AG09309 (cell line): ENCODE measurements around the gene P2RX5.

ENCODE experiments used
- DNase-seq: peaks from one replicate; pipeline ENCODE4 v3.0.0-alpha.2; 2010; ENCODE audit warnings: low read depth
- H3K4me3 ChIP-seq: 2 replicates; pipeline ENCODE4 v1.5.1; 2011; ENCODE audit warnings: mild to moderate bottlenecking, low read depth, low read length, moderate library complexity; ENCODE audit not compliant: control insufficient read depth
- TF ChIP-seq, protein P1 (sequence below): IDR thresholded peaks from 2 replicates; pipeline ENCODE4 v1.5.1; 2011; ENCODE audit warnings: mild to moderate bottlenecking, low read depth, low read length, inconsistent platforms; ENCODE audit not compliant: insufficient read depth, control insufficient read depth; ENCODE audit errors: missing control alignments

Gene P2RX5

DNA sequence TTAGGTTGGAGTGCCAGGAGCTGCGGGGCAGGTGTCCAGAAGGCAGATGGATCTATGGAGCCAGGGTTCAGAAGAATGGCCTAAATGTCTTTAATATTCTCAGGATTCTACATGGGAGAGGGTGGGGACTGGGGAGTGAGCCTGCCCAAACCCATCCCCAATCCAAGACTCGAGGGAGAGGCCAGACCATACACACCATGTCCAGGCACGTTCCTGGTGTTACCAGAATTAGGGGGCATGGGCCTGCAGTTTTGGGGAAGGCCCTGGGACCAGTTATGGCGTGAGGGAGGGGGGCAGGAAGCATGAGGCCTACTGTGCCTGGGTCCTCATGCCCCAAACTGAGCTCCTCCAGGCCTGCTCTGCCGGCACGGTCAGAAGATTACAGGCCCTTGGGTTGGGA lies 29.4 kb downstream of the P2RX5 start:
- H3K4me3 ChIP-seq, result peak overlapping the region; percentile 31
- TF ChIP-seq, protein P1, sequence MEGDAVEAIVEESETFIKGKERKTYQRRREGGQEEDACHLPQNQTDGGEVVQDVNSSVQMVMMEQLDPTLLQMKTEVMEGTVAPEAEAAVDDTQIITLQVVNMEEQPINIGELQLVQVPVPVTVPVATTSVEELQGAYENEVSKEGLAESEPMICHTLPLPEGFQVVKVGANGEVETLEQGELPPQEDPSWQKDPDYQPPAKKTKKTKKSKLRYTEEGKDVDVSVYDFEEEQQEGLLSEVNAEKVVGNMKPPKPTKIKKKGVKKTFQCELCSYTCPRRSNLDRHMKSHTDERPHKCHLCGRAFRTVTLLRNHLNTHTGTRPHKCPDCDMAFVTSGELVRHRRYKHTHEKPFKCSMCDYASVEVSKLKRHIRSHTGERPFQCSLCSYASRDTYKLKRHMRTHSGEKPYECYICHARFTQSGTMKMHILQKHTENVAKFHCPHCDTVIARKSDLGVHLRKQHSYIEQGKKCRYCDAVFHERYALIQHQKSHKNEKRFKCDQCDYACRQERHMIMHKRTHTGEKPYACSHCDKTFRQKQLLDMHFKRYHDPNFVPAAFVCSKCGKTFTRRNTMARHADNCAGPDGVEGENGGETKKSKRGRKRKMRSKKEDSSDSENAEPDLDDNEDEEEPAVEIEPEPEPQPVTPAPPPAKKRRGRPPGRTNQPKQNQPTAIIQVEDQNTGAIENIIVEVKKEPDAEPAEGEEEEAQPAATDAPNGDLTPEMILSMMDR, result no peak
- no peak for DNase-seq

DNA sequence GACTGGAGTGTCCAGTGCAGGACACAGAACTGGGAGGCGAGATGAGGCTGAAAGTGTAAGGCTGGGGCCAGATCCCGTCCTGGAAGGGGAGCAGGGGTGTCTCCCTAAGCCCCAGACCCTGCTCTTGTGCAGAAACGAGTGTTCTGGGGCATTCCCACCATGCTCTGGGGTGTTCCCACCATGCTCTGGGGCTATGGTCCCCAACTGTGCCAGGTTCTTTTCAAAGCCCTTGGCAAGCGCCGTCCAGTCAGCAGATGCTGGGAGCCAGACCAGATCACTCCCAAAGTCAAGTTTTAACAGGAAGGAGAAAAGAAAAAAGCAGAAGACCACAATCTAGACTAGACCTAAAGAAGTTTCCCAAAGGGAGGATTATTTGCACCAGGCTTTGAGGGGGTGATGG lies 30.1 kb downstream of the P2RX5 start:
- H3K4me3 ChIP-seq, result no peak overlapping the region
- TF ChIP-seq, protein P1, result no peak
- no peak for DNase-seq

DNA sequence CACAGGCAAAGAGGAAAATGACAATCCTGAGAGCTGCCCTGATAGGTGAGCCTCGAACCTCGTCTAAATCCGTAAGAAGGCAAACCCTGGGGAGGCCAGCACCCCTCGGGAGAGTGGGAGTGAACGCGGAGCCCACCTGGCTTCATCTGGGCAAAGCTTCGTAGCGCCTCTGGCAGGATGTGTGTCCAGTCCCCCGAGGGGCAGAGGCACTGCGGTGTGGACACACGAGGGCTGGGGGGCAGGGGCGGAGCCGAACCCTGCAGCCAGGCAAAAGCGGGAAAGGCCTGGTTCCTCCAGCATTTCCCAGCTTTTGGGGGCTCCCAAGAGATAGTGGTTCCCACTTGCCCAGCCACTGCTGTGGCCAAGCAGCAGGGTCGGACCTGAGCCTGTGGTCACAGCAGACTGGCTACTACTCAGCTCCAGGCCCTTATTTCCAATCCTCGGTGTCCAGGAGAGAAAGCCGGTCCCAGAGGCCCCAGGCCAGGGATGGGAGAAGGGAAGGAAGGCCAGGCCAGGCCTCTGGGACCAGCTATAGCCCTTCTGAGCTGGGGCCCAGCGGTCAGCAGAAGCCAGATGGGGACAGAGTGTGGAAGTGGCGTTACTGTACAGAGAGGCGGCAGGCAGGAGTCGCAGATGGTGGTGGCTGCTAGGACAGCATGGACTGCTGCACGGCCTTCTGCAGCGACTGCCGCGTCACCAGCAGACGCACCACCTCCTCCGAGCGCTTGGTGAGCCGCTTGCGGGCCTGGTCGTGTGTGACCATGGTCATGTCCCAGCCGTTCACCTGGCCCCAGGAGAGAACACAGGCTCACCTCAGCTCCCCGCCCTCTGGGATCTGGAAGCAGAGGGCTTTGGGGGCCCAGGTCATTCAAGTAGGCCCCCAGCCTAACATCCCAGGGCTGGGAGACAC lies 32.6 kb downstream of the P2RX5 start:
- TF ChIP-seq, protein P1, result no peak
- H3K4me3 ChIP-seq, result no peak overlapping the region
- DNase-seq, result no peak

DNA sequence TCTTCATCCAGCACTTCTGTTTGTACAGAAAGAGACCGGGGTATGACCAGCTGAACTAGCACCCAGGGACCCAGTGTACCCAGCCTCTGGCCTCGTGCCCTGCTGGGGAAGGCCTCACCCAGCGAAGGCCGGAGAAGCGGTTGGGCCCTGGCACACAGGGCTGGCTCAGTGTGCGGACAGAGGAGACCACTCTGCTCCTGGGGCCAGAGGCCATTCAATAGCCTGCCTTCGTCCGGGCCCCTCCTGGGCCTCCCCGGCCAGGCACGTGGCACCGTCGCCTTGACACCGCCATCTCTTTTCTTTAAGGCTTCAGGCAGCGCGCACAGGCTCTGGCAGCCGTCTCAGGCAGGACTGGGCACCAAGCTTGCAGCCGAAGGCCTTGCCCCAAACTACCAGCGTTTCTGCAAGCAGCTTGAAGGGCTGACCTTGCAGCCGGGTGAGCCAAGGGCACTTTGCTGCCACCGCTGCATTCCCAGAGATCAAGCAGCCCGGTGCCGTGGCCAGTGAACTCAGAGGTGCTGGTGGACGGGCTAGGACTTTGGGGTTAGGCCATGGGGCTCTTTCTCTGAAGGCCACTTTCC lies 35.6 kb downstream of the P2RX5 start:
- no peak overlapping the region for H3K4me3 ChIP-seq
- TF ChIP-seq, protein P1, result no peak
- DNase-seq, result no peak

DNA sequence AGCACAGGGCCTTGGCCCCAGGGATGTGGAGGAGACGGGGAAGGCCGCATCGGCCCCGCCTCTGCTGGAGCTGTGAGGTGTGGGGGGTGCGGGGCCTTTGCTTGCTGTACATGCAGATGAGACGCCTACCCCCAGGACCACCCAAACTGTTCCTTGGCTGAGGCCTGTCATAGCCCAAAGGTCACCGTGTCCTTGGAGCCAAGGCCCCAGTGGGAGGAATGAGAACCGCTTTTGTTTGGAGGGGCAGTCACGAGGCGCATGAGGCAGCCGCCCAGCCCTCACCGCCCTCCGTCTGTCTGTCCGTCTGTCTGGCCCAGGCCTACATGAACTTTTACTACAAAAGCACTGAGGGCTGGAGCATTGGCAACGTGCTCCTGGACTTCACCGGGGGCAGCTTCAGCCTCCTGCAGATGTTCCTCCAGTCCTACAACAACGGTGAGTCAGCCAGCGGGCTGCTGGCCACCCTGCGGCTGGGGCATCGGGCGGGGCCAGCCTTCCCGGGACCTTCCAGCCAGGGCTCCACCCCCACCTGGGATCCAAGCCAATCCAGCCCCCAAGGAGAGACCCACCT lies 36.3 kb downstream of the P2RX5 start:
- TF ChIP-seq, protein P1, result peak; percentile 34
- peak; percentile 61 for DNase-seq
- no peak overlapping the region for H3K4me3 ChIP-seq

DNA sequence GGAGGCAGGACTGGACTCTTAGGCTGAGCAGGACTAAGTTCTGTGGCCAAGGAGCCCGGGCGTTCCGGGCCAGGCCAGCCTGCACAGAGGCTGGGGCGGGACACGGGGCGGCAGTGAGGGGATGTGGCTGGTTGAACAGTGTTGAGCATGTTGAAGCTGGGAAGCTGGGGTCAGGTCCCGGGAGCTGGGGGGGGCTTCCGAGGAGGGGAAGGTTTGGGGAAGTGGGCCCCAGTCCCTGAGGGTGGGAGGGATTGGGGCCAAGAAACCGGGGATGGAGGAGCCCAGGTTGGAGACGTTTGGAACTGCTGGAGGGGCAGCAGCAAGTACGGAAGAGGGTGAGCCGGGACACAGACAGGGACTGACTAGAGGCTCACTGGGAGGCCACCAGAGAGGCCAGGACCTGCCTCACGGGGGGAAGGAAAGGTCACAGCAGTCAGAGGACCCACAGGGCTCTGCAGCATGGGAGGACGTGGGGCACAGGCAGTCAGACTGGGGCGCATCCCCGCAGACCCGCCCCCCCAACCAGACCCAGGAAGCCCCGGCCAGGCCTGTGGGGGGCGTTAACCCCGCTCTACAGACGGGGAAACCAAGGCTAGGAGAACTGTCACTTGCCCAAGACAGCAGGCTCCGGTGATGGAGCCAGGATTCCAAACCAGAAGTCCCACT lies 37.0 kb downstream of the P2RX5 start:
- DNase-seq, result no peak
- TF ChIP-seq, protein P1, result no peak

More for the DNA sequence above, 37.0 kb downstream of the P2RX5 start:
- H3K4me3 ChIP-seq, result no peak overlapping the region
